H1 (cell line): ENCODE data around the gene NRM.

Experiments used
- BCL11A ChIP-seq, 2 experiments: IDR thresholded peaks; one replicate each; pipeline ENCODE4 v1.6.1; 2011; ENCODE audit warnings: low read depth in 2 of 2, low read length in 2 of 2, mild to moderate bottlenecking in 2 of 2
- HDAC2 ChIP-seq, 2 experiments: fragments of 300-600 bp in 1 of 2; sonication (generic) in 1 of 2; IDR thresholded peaks; 2 replicates each; pipeline ENCODE4 v1.6.1; 2011 to 2012; ENCODE audit warnings: low read depth in 2 of 2, low read length in 2 of 2, mild to moderate bottlenecking in 2 of 2, moderate library complexity in 2 of 2, borderline replicate concordance in 1 of 2, inconsistent platforms in 1 of 2
- POLR2AphosphoS5 ChIP-seq: IDR thresholded peaks from 2 replicates; pipeline ENCODE4 v1.6.1; 2011; ENCODE audit warnings: low read depth, low read length
- SP1 ChIP-seq: IDR thresholded peaks from 2 replicates; pipeline ENCODE4 v1.6.1; 2011; ENCODE audit warnings: low read depth, low read length
- TF ChIP-seq, protein P1 (sequence below): IDR thresholded peaks from 2 replicates; pipeline ENCODE4 v1.6.1; 2012; ENCODE audit warnings: inconsistent platforms
- TF ChIP-seq, protein P2 (sequence below), 3 experiments: IDR thresholded peaks; 1 replicate in 2 of 3; 2 replicates in 1 of 3; pipeline versions ENCODE4 v1.5.1 to v1.6.1; 2011; ENCODE audit warnings: low read length in 3 of 3, mild to moderate bottlenecking in 3 of 3, inconsistent platforms in 2 of 3, low read depth in 1 of 3, moderate library complexity in 1 of 3; ENCODE audit not compliant: insufficient read depth in 1 of 3; ENCODE audit errors: control extremely low read depth in 1 of 3

DNA sequence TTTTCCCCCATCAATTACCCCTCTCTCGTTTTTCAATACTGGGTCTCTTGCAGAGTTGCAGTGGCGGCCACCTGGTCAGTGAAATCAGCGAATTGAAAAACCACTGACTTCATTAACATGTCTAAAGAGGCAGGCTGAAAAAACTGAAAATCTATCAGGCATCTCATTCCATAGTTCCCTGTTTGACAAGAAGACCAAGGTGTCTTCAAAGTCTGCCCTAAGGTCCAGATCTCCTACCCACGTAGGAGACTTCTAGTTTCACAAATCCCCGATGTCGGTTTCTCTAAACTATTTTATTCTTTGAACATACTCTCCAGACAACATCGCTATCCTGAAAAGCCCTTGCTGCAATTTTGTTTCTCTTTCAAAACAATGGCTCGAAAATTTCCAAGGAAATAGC, 28.6 kb upstream of the NRM start:
- no peak for TF ChIP-seq BCL11A (IDR thresholded peaks at IDR 0.05; ENCODE audit: low read depth in 2 of 2, low read length in 2 of 2)
- TF ChIP-seq, protein P1, sequence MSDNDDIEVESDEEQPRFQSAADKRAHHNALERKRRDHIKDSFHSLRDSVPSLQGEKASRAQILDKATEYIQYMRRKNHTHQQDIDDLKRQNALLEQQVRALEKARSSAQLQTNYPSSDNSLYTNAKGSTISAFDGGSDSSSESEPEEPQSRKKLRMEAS, result no peak
- no peak for TF ChIP-seq SP1
- TF ChIP-seq POLR2AphosphoS5, result no peak
- TF ChIP-seq, protein P2, sequence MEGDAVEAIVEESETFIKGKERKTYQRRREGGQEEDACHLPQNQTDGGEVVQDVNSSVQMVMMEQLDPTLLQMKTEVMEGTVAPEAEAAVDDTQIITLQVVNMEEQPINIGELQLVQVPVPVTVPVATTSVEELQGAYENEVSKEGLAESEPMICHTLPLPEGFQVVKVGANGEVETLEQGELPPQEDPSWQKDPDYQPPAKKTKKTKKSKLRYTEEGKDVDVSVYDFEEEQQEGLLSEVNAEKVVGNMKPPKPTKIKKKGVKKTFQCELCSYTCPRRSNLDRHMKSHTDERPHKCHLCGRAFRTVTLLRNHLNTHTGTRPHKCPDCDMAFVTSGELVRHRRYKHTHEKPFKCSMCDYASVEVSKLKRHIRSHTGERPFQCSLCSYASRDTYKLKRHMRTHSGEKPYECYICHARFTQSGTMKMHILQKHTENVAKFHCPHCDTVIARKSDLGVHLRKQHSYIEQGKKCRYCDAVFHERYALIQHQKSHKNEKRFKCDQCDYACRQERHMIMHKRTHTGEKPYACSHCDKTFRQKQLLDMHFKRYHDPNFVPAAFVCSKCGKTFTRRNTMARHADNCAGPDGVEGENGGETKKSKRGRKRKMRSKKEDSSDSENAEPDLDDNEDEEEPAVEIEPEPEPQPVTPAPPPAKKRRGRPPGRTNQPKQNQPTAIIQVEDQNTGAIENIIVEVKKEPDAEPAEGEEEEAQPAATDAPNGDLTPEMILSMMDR (IDR thresholded peaks at IDR 0.05; ENCODE audit: control extremely low read depth in 1 of 3, insufficient read depth in 1 of 3, low read depth in 1 of 3, low read length in 3 of 3), result no peak
- TF ChIP-seq HDAC2 (IDR thresholded peaks at IDR 0.05; ENCODE audit: borderline replicate concordance in 1 of 2, low read depth in 2 of 2, low read length in 2 of 2), result no peak
